HUES48 (cell line): Measurements from ENCODE around the gene PNO1.

Experiments
- H3K27ac ChIP-seq: one replicate; pipeline ENCODE4 v1.7.0; 2013; ENCODE audit warnings: low read depth, low read length, inconsistent platforms
- H3K27me3 ChIP-seq: 2 replicates; pipeline ENCODE4 v1.6.1; 2013; ENCODE audit warnings: mild to moderate bottlenecking, low read length; ENCODE audit not compliant: control insufficient read depth, insufficient read depth
- H3K36me3 ChIP-seq: 2 replicates; pipeline ENCODE4 v1.6.1; 2013; ENCODE audit warnings: low read length; ENCODE audit not compliant: control insufficient read depth, insufficient read depth
- H3K4me1 ChIP-seq: 2 replicates; pipeline ENCODE4 v1.6.1; 2013; ENCODE audit warnings: mild to moderate bottlenecking, low read length; ENCODE audit not compliant: control insufficient read depth, insufficient read depth
- H3K4me3 ChIP-seq: 2 replicates; pipeline ENCODE4 v1.5.1; 2013; ENCODE audit warnings: mild to moderate bottlenecking, low read depth, low read length
- H3K9ac ChIP-seq: 2 replicates; pipeline ENCODE4 v1.6.1; 2013; ENCODE audit warnings: mild to moderate bottlenecking, low read depth, low read length, moderate library complexity
- H3K9me3 ChIP-seq: 2 replicates; pipeline ENCODE4 v1.6.1; 2013; ENCODE audit warnings: low read length; ENCODE audit not compliant: control insufficient read depth, insufficient read depth

Gene PNO1

DNA sequence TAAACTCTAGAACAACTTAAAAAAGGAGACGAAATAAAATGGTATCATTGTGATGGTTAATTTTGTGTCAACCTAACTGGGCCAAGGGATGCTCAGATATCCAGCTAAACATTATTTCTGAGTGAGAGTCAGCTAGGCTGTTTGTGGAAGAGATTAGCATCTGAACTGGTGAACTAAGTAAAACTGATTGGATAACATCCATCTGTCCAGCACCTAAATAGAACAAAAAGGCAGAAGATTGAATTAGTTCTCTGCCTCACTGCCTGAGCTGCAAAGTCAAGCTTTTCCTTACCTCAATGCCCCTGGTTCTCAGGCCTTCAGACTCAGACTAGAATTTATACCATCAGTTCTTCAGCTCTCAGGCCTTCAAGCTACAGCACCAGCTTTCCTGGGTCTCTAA is 64.6 kb downstream of the PNO1 start:
- Histone ChIP-seq H3K27me3 (no peaks in the 10 kb centered on the region), H3K9me3 (no peaks in the 10 kb centered on the region), H3K4me3 (no peak overlapping the region), H3K36me3 (no peaks in the 10 kb centered on the region), H3K9ac (no peak overlapping the region), H3K4me1 (peaks cover 31% of the 10 kb centered on the region; the same call in 1 of the 2 replicates), H3K27ac (no peak overlapping the region)

DNA sequence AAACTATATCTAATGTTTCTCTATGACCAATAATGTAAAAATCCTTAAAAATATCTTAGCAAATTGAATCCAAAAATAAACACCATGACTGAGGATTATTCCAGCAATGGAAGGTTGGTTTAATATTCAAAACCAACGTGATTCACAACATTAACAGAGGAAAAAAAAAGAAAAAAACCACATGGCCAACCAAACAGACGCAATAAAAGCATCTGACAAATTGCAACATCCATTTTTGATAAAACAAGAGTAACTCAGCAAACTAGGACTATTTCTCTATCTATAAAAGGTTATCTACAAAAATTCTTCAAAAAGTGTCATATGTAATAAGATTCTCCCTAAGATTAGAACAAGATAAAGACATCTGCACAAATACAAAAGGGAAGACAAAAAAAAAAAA is 65.7 kb downstream of the PNO1 start:
- Histone ChIP-seq H3K27me3 (no peaks in the 10 kb centered on the region), H3K27ac (no peak overlapping the region), H3K9ac (no peak overlapping the region), H3K4me3 (no peak overlapping the region), H3K4me1 (peaks cover 31% of the 10 kb centered on the region; the same call in 1 of the 2 replicates), H3K36me3 (no peaks in the 10 kb centered on the region), H3K9me3 (no peaks in the 10 kb centered on the region)

DNA sequence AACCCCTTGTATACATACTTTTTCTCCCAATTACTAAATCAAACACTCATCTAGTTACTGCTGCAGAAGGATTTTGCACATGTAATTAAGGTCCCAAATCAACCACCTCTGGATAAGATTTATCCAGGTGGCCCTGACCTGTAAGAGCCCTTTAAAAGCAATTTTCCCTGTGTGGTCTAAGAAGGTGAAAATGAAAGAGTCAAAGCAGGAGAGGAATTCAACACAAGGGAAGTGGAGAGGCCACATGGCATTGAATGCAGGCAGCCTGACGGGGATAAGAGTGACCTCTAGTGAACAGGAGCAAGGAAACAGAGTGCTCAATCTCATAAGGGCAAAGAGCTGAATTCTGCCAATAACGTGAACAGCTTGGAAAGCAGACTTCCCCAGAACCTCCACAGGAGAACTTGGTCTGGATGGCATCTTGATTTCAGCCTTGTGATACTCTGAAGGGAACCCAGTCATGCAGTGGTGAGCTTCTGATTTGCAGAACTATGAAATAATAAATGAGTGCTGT is 67.5 kb downstream of the PNO1 start:
- Histone ChIP-seq H3K9me3 (no peaks in the 10 kb centered on the region), H3K27ac (peak overlapping the region; percentile 47), H3K9ac (0 out of 2 replicates have a peak overlapping the region, but pooled peaks have one; percentile 12), H3K27me3 (no peaks in the 10 kb centered on the region), H3K4me1 (peaks cover 23% of the 10 kb centered on the region; the same call in 1 of the 2 replicates), H3K4me3 (no peak overlapping the region), H3K36me3 (no peaks in the 10 kb centered on the region)
